ENCODE results near the gene PTAR1. TPM values are rescaled to one million over a fixed set of nuclear protein-coding genes. Genes with fewer than 3 reads are reported as not detected.

The PTAR1 gene
- polyA plus RNA-seq, 2 of the 4 experiments (the other 2 are of a cell fraction): 16.6 to 32.4 TPM

DNA sequence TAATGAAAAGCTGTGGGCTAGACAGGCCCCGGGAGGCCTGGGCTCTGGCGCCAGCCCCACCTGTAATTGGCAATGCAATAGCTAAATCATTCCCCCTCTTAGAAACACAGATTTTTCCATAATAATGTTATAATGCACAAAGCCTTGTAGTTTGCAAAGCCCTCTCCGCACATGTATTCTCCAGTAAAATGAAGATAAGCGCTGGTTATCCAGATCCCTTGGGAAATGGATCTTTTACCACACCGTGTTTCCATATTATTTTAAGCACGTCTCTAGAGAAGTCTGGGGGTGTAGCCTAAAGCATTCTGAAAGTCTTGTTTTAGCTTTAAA, 86.5 kb downstream of the PTAR1 start (continued):
- TF ChIP-seq MAZ (IDR thresholded peaks at IDR 0.05; ENCODE audit: borderline replicate concordance, low read depth, low read length) (no peak), NPAS2 (CRISPR knock-in tag; IDR thresholded peaks at IDR 0.05; ENCODE audit: borderline replicate concordance) (no peak), HDAC2 (IDR thresholded peaks at IDR 0.05) (no peak), NFE2L2 (conservative IDR thresholded peaks at IDR 0.05; ENCODE audit: low read length) (no peak)

GRCh38 chr9:69672596-69673310, 87.1 kb downstream of the PTAR1 start:
- CTCF ChIA-PET: interaction anchor here (0.6 to 4.1 kb wide), 55 partner anchors 12 to 1332 kb away, joined by 3 to 39 read pairs (median 4); partner anchors contain the start of gene PTAR1
- Histone ChIP-seq H3K27ac (peak overlapping the region; percentile 53 to 84; a peak in 5 of 6 replicates), H3K4me1 (no peaks in the 10 kb centered on the region), H3K4me3 (peak overlapping the region; percentile 73), H3K9me3 (no peaks in the 10 kb centered on the region), H3K4me2 (peak overlapping the region; percentile 100)
- FAIRE-seq: no peak
- no peak for TF ChIP-seq POLR2A (IDR thresholded peaks at IDR 0.05; ENCODE audit: low read length)
- TF ChIP-seq RAD21 (conservative IDR thresholded peaks at IDR 0.05 in 1 of 2, IDR thresholded peaks at IDR 0.05 in 1 of 2): peak; percentile 62 to 70
- TF ChIP-seq BHLHE40 (IDR thresholded peaks at IDR 0.05; ENCODE audit: low read depth, low read length): no peak
- peak; percentile 91 for TF ChIP-seq E2F6 (IDR thresholded peaks at IDR 0.05; ENCODE audit: borderline replicate concordance, low read depth)
- TF ChIP-seq, protein P1, sequence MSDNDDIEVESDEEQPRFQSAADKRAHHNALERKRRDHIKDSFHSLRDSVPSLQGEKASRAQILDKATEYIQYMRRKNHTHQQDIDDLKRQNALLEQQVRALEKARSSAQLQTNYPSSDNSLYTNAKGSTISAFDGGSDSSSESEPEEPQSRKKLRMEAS (IDR thresholded peaks at IDR 0.05): peak; percentile 77
- no peak for TF ChIP-seq CHD4 (IDR thresholded peaks at IDR 0.05; ENCODE audit: borderline replicate concordance)
- TF ChIP-seq, protein P2, sequence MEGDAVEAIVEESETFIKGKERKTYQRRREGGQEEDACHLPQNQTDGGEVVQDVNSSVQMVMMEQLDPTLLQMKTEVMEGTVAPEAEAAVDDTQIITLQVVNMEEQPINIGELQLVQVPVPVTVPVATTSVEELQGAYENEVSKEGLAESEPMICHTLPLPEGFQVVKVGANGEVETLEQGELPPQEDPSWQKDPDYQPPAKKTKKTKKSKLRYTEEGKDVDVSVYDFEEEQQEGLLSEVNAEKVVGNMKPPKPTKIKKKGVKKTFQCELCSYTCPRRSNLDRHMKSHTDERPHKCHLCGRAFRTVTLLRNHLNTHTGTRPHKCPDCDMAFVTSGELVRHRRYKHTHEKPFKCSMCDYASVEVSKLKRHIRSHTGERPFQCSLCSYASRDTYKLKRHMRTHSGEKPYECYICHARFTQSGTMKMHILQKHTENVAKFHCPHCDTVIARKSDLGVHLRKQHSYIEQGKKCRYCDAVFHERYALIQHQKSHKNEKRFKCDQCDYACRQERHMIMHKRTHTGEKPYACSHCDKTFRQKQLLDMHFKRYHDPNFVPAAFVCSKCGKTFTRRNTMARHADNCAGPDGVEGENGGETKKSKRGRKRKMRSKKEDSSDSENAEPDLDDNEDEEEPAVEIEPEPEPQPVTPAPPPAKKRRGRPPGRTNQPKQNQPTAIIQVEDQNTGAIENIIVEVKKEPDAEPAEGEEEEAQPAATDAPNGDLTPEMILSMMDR (IDR thresholded peaks at IDR 0.05): peak; percentile 66
- TF ChIP-seq KDM1A (IDR thresholded peaks at IDR 0.05; ENCODE audit: low read depth): no peak
- TF ChIP-seq SMC3 (IDR thresholded peaks at IDR 0.05): peak; percentile 88
- TF ChIP-seq MYC (IDR thresholded peaks at IDR 0.05; ENCODE audit: borderline replicate concordance, low read length): no peak
- peak; percentile 91 to 97 for ATAC-seq
- POLR2A ChIA-PET: no interaction called here
- peak; percentile 73 to 82 for DNase-seq (ENCODE audit: low read depth in 1 of 2, low spot score in 1 of 2)
- 3% methylated on average over 29 of the region's 60 CpGs for WGBS (ENCODE audit: missing lambda C conversion rate)

GRCh38 chr9:69671879-69672595, 87.8 kb downstream of the PTAR1 start, which contains the start of gene APBA1:
TSS of gene APBA1 (minus strand) at chr9:69672371.
- peak; percentile 7 to 23 for DNase-seq (ENCODE audit: low read depth in 1 of 2, low spot score in 1 of 2)
- ChIA-PET POLR2A (no interaction called here), CTCF (interaction anchor here (0.6 to 4.1 kb wide), 33 partner anchors 12 to 1333 kb away, joined by 3 to 39 read pairs (median 6); partner anchors contain the start of gene PTAR1)
- Histone ChIP-seq H3K4me2 (peak within 1 kb of the TSS; percentile 100), H3K27ac (peak within 1 kb of the TSS; percentile 53 to 84; a peak in 5 of 6 replicates), H3K4me1 (no peaks in the 10 kb centered on the region), H3K9me3 (no peaks in the 10 kb centered on the region), H3K4me3 (peak within 1 kb of the TSS; percentile 73)
- FAIRE-seq: no peak
- ATAC-seq: peak; percentile 73 to 77
- TF ChIP-seq ZFP36 (IDR thresholded peaks at IDR 0.05; ENCODE audit: borderline replicate concordance, partially characterized antibody): no peak
- no peak for TF ChIP-seq POLR2A (IDR thresholded peaks at IDR 0.05; ENCODE audit: low read length)
- no peak for TF ChIP-seq FOSL2 (IDR thresholded peaks at IDR 0.05)
- no peak for TF ChIP-seq FOSL2 (CRISPR knock-in tag; IDR thresholded peaks at IDR 0.05)
- TF ChIP-seq RNF2 (IDR thresholded peaks at IDR 0.05; ENCODE audit: borderline replicate concordance, low read depth): peak; percentile 67; the same call in 1 of the 2 replicates
- no peak for TF ChIP-seq RCOR1 (IDR thresholded peaks at IDR 0.05; ENCODE audit: low read depth, low read length)
- no peak for TF ChIP-seq REST (IDR thresholded peaks at IDR 0.05)
- no peak for TF ChIP-seq ZSCAN20 (CRISPR knock-in tag; IDR thresholded peaks at IDR 0.05)
- no peak for TF ChIP-seq CEBPB (IDR thresholded peaks at IDR 0.05)
- WGBS (ENCODE audit: missing lambda C conversion rate): 0% methylated on average over 1 of the region's 92 CpGs

Data from A549 (cell line).